ENCODE results near the gene MRPS18A. TPM values are rescaled to one million over a fixed set of nuclear protein-coding genes. Genes with fewer than 3 reads are reported as not detected.
"Not testable (repeated sequence)": the region's sequence is repeated elsewhere in the genome, so short reads cannot be mapped to it uniquely, and the experiment has no call there.

The MRPS18A gene
- total RNA-seq, 1 donor, result 60.9 TPM

DNA sequence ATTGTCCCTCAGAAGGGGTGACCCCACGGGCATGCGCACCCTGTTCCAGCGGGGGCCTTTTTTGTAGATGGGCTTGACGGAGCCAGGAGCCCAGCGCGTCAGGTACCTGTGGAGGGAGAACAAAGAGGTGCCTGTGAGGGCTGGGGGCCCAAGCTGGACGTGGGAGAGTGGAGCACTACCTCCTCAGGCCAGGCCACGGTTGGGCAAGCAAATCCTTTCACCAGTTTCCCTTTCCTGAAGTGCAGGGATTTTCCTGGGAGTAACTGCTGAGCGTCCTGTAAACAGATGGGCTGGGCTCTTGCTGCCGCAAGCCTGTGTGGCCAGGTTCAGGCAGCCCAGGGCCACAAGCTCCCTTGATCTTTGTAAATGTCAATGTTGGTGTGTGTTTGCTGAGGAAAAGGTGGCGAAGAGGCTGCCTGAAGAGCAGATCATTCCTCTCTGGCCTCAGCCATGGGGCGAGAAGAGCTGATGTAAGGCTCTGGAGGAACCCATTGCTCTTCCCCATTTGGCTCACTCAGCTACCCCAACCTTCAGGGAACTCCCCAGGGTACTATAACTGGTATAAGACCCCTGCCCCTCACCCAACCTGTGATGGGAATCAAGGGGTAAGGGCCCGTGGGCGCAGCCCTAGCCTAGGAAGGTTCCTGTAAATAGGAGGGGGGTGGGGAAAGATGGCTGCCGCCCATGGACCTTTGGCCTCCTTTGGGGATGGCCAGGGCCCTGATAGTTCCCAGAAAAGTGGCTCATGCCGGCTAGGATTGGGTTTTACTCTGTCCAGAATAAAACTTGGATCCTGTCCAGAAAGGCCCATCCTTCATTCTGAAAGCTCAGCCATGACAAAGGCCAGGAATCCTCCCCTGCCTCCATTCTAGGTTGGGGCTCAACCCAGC is 15.5 kb downstream of the MRPS18A start:
- DNase-seq (ENCODE audit: low read depth in 2 of 3, low spot score in 2 of 3), result no peak

DNA sequence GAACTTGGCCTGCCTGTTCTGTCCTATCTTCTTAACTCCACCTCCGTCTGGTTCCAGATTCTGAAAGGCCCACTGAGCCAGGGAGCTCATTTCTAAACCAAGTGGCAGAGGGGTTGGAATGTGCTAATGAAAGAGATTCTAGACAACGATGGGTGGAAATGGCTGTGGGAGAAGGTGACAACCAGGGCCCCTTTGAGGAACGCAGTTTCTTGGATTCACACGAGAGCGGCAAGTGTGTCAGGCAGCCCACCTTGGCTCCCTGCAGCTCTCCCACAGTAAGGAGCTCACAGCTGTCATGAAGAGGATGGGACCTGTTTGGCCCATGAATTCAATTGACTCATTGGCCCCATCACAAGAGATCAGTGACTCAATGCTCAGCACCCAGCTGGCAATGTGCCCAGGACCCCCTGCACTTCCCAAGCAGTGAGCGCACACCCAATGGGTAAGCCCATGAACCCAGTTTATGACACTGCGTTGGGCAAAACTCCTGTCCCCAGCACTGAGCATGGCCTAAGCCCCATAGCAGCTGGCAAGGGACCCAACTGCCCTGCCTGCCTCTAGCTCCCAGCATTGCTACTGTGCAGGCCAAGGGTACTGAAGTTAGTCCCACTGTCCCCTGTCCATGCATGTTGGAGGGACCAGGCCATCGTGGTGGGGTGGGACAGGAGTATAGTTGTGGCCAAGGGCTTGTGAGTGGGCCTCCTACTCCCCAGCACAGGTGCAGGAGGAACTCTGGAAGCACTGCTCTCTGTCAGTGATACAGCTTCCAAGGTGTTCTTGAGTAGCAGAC is 16.4 kb downstream of the MRPS18A start:
- no peak for DNase-seq (ENCODE audit: low read depth in 2 of 3, low spot score in 2 of 3)

DNA sequence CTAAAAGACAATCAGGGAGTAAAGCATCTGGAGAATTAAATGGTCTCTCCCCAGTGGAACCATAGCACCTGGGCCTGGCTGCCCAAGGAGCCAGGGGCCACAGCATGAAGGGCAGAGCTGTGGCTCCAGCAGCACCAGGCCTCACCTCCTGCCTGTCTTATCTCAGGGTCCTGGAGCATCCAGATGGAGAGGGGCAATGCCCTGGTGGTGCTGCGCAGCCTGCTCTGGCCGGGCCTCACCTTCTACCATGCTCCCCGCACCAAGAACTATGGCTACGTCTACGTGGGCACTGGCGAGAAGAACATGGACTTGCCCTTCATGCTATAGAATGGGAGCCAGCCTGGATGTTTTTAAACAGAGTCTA is 17.0 kb downstream of the MRPS18A start:
- DNase-seq (ENCODE audit: low read depth in 2 of 3, low spot score in 2 of 3), result no peak

DNA sequence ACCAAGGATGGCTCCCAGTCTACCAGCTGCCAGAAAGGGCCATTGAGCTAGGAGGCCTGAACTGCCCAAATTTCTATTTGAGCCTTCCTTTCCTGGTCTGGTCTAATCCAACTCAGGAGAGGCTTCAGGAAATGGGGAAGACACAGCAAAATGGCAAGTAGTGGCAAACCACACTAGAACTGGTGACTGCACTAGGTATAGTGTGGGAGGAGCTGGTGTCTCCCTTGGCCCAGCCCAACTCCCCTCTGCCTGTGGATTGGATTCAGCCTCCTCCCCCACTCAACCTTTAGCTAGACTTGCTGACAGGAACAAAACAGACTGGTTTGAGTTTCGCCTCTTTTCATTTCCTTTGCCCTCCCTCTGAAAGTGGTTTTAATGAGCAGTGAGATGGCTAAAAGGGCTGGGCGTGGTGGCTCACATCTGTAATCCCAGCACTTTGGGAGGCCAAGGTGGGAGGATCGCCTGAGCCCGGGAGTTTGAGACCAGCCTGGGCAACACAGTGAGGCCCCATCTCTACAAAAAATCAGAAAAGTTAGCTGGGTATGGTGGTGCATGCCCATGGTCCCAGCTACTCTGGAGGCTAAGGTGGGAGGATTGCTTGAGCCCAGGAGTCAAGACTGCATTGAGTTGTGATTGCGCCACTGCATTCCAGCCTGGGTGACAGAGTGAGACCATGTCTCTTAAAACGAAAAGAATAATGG is 17.5 kb downstream of the MRPS18A start:
- DNase-seq (ENCODE audit: low read depth in 2 of 3, low spot score in 2 of 3), result no peak

DNA sequence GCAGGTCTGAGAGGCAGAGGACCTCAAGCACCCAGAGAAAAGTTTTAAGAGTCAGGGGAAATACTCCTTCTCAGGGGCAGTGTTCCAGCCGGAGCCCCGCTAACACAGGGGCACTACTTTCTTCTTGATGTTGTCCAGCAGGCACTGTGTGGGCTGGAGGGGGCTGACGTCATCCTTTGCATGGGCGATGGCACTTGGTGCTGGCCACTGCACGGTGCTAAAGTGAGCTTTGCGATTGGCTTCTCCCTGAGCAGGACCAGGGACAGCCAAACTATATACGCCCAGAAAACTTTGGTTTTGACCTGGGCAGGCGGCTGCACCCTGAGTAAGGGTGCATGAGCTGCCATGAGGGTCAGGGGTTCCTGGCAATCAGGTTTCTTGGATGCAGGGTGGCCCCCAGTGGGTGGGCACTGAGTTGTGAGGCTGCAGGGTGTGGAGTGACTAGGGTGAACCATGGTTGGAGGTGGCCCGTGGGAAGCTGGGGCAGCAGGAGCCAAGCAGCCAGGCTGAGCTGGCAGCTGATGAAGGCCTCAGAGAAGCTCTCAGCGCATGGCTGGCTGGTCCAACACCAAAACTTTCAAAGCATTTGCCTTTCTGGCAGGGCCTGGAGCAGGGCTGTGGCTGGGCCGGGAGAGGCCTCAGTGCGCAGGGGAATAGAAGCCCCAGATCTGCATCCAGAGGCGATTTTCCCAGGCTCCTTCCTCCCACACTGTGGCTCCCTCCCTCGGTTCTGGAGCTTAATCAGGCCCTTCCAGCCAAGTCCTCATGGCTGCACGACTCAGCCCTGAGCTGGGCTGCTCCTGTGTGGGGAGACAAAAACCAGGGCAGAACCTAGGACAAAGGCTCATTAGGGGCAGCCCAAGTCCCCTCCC is 18.3 kb downstream of the MRPS18A start:
- DNase-seq (ENCODE audit: low read depth in 2 of 3, low spot score in 2 of 3), result no peak

DNA sequence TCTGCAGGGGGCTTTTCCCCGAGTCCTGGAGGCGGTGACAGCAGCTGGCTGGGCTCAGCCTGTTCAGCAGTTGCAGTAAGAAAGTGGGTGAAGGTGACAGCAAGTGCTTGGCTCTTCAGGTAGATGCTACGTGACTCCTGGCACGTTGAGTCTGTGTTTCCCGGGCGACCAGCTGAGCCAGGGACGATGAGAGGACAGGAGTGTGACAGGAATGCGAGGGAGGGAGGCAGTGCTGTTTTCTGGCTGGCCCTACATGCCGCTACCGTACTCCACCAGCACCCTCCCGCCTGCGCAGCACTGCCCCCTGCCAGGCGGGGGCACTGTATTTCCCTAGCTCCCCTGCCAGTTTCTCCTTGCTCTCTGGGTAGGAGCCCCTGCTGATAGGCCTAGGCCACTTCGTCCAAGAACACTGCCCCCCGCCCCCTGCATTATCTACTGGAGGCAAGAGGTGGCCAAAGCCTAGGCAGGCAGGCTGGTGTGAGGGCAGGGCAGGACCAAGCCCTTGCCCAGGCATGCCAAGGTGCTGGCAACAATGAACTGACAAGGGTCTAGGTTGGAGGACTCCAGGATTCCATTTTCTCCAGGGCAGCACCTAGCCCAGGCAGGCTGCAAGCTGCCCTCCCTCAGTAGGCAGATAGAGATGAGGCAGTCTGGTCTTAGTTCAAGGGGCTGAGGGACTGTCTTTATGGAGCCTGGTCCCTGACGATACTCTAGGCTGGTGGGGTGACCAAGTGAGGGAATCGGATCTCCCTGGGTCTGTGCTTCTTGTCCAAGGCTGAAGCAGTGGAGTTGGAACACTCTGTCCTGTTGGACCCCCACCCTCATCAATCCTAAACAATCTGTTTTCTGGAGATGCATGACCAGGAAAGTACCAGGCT is 19.2 kb downstream of the MRPS18A start:
- DNase-seq (ENCODE audit: low read depth in 2 of 3, low spot score in 2 of 3), result peak in 2 of 3 donors; percentile 69 to 79

DNA sequence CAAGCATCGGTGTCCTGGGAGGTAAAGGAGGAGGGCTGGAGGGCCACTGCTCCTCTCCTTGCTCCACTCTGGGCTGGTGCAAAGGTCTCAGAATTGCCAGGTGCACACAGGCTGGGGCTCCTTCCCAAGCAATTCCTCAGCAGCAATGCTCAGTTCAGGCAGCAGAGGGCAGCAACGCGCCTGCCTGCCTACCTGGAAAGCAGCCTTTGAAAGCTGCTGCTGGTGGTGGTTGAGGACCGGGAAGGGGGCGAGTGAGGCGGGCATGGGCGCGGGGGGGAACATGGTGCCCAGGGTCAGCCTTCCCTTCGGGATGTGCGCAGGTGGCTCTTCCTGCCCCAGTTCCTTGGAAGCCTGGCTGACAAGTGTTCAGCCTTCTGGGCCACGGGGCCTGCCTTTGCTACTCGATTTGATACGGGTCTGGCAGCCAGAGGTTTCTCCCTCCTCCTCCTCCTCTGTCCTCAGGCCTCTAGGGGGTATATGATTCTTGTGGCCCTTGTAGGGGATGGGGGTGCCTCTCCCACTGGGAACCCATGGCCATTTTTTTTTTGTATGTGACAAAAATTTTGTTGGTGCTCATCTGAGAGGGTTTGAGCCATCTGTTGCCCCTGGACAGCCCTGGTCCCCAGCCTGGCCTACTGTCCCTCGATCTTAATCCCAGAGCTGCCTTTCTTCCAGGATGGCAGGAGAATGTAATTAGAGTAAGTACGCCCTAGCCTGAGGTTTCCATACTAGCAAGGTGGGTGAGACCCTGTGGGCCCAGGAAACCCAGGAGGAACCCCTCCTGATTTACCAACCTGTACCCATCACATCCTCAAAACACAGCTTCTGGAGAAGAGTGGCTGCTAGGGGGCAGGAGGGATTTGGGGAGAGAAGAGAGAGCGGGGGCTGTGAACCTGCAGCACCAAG is 20.1 kb downstream of the MRPS18A start:
- peak; percentile 61 to 80 (median 61) for DNase-seq (ENCODE audit: low read depth in 2 of 3, low spot score in 2 of 3)

DNA sequence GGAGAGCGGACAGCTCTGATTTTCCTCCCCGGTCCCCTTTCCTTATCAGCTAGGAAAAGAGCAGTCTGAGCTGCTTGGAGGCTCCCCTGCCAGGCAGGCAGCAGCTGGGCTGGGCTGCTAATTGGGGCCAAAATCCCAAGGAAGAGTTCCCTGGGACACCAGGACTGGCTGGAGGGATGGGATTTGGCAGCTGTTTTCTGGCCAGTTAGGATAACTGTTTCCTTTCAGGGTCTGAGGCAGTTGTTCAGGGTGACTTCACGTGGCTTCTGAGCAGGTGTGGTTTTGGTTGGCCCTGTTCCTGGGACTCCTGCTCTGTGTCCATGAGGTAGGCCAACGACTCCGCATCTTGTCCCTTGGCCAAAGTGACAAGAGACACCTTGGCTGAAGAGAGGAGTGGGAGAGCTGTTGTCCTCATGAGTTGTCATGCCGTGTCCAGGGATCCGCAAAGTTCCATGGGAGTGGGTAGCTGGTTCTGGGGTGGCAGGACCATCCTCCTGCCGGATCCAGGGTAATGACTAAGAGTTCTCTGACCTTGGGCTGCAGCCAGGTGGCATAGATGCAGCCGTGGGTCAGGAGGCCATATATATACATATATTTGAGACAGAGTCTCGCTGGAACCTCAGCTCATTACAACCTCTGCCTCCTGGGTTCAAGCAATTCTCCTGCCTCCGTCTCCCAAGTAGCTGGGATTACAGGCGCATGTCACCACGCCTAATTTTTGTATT is 21.2 kb downstream of the MRPS18A start:
- no peak for DNase-seq (ENCODE audit: low read depth in 2 of 3, low spot score in 2 of 3)

DNA sequence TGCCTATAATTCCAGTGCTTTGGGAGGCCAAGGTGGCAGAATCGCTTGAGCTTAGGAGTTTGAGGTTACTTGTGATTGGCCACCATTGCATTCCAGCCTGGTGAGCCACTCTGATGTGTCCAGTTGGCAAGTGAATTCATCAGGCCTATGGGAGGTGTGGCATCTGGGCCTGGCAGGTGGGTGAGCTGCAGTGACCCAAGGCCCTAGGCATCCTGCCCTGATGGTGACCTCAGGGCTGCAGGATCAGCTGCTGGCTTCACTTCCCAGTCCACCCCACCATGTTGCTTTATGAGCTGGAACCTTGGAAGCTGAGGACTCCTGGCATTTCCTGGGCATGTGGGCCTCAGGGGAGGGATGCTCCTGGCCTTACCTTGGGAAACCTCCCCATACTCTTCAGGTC is 22.2 kb downstream of the MRPS18A start:
- no peak for DNase-seq (ENCODE audit: low read depth in 2 of 3, low spot score in 2 of 3)

DNA sequence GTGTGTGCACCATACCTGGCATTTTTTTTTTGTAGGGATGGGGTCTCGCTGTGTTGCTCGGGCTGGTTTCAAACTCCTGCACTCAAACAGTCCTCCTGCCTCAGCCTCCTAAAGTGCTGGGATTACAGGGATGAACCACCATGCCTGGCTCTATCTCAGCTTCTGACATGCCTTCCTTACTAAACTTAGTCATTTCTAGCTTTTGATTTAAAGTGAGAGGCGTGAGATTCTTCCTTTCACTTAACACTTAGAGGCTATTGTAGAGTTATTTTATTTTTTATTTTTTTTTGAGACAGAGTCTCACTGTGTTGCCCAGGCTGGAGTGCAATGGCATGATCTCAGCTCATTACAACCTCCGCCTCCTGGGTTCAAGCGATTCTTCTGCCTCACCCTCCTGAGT is 24.6 kb downstream of the MRPS18A start:
- DNase-seq (ENCODE audit: low read depth in 2 of 3, low spot score in 2 of 3), result not testable (repeated sequence)

DNA sequence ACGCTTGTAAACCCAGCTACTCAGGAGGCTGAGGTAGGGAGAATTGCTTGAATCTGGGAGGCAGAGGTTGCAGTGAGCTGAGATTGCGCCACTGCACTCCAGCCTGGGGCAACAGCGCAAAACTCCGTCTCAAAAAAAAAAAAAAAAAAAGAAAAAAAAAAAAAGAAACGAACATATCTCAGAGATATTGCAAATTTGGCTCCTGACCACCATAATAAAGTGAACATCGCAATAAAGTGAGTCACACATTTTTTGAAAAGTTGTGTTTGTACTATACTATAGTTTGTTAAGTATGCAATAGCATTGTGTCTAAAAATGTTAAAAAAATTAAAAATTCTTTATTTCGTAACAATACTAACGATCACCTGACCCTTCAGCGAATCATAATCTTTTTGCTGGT is 29.4 kb downstream of the MRPS18A start:
- DNase-seq (ENCODE audit: low read depth in 2 of 3, low spot score in 2 of 3), result no peak

DNA sequence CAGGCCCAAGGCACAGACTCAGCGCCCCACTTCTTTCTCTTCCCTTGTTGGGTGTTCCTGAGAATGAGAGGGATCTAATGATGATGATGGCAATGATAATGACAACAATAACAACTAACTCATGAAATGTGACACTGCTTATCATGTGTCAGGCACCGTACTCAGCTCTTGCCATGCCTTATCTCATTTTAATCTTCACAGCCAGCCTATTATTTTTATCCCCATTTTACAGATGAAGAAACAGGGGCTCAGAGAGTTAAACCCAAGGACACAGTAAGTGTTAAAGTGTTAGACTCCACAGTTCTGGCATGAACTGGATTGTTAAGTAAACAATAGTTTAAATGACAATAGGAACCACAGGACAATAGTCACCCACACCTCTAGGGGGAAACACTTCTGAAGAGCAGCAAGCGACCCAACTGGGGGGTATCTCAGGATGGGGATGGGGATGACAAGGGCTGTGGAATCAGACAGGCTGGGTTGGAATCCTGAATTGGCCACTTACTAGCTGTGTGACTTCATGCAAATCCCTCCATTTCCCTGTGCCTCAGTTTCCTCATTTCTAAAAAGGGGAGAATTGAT is 30.3 kb downstream of the MRPS18A start:
- DNase-seq (ENCODE audit: low read depth in 2 of 3, low spot score in 2 of 3), result no peak

DNA sequence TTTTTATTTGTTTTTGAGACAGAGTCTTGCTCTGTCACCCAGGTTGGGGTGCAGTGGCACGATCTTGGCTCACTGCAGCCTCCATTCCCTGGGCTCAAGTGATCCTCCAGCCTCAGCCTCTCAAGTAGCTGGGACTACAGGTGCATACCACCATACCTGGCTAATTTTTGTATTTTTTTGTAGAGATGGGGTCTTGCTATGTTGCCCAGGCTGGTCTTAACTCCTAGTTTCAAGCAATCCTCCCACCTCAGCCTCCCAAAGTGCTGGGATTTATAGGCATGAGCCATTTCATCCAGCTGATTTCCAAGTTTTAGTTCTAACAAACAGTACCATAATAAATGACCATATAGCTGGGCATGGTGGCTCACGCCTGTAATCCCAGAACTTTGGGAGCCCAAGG is 34.8 kb downstream of the MRPS18A start:
- DNase-seq (ENCODE audit: low read depth in 2 of 3, low spot score in 2 of 3), result not testable (repeated sequence)

DNA sequence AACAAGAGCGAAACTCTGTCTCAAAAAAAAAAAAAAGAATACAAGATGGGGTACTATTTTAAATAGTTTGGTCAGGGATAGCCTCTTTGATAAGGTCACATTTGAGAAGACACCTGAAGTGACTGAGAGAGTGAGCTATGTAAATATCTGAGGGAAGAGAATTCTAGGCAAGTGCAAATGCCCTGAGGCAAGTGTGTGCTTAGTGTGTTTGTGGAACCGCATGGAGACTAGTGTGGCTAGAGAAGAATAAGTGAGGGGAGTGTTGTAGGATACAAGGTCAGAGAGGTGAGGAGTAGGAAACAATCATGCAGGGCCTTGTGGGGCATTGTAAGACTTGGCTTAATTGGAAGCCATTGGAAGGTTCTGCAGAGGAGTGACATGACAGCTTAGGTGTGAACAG is 39.3 kb downstream of the MRPS18A start:
- DNase-seq (ENCODE audit: low read depth in 2 of 3, low spot score in 2 of 3), result no peak

DNA sequence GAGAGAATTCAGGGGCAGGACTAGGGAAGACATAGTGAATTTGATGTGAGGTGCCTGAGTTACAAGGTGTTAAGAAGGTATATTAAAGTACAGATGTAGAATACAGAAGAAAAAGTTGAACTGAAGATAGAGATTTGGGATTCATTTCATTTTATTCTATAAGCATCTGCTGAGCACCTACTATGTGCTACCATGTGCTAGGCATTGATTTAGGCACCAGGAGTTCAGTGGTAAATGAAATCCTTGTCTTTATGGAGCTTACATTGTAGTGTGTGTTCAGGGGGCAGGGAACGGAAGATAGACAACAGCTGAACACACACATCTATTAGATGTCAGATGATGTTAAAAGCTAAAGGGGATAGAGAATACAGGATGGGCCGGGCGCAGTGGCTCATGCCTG is 40.0 kb downstream of the MRPS18A start:
- no peak for DNase-seq (ENCODE audit: low read depth in 2 of 3, low spot score in 2 of 3)

DNA sequence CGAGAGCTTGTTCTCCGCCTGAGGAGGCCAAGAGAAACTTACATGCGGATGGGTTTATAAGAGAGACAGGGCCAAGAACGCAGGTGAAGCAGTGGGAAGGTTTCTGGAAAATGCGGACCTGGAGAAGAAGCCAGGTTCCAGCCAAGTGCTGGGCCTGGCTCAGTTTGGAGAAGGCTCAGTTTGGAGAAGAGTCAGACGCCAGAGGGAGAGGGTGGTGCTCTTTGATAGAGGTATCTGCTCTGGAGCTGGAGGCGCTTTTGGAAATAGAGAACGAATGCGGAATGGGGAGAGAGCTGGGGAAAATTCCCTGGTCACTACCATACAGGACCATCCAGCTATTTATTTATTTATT is 42.0 kb downstream of the MRPS18A start:
- no peak for DNase-seq (ENCODE audit: low read depth in 2 of 3, low spot score in 2 of 3)

DNA sequence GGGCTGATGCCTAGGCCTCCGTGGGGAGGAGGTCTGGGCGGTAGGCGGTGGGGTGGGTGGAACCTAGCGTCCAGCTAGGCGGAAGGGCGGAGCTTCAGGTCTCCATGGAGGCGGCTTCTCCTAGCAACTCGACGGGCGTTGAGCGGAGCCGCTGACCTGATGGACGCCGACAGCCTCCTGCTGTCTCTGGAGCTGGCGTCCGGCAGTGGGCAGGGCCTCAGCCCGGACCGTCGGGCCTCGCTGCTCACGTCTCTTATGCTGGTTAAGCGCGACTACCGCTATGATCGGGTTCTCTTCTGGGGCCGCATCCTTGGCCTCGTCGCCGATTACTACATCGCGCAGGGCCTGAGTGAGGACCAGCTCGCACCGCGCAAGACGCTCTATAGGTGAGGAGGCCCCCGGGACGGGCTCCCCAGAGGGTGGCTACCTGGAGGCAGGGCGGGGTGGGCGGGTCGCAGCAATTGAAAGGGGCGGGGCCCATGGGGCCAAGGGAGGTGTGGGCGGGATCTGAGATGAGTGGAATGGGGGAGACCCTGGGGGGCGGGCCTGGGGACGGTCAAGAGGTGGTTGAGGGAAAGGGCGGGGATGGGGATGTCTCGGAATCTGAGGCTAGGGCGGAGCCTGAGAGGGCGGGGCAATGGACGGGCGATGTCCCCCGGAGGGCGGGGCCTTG is 42.5 kb downstream of the MRPS18A start, which contains the start of gene RSPH9:
Gene RSPH9, plus strand, starts transcription at position 97 of the 673 bp plus-strand sequence. Its CDS starts 63 bp downstream, at position 160.
- DNase-seq (ENCODE audit: low read depth in 2 of 3, low spot score in 2 of 3), result peak in 2 of 3 donors; percentile 61 to 67

Data from hematopoietic multipotent progenitor cell (in vitro differentiated cells).